ENCODE data around the gene ABR.

DNA sequence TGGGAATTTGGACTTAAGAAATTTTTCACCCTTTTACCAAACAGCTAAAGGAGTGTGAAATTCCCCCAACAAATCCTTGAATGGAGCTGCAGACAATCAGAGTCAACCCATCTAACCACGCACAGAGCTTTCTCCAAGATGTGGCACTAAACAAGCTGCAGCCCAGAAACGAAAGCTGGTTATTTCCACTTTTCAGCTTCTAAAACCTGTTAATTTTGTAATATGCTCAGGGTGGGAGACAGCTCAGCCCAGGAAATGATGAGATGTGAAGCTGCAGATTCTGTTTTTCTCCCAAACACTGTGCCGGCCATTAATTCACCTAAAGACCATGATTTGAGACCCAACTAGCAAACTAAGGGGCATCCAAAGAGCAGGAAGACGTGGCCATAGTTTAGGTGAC is 33.2 kb upstream of the ABR start:
- TF ChIP-seq, protein P1, sequence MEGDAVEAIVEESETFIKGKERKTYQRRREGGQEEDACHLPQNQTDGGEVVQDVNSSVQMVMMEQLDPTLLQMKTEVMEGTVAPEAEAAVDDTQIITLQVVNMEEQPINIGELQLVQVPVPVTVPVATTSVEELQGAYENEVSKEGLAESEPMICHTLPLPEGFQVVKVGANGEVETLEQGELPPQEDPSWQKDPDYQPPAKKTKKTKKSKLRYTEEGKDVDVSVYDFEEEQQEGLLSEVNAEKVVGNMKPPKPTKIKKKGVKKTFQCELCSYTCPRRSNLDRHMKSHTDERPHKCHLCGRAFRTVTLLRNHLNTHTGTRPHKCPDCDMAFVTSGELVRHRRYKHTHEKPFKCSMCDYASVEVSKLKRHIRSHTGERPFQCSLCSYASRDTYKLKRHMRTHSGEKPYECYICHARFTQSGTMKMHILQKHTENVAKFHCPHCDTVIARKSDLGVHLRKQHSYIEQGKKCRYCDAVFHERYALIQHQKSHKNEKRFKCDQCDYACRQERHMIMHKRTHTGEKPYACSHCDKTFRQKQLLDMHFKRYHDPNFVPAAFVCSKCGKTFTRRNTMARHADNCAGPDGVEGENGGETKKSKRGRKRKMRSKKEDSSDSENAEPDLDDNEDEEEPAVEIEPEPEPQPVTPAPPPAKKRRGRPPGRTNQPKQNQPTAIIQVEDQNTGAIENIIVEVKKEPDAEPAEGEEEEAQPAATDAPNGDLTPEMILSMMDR (IDR thresholded peaks at IDR 0.05; ENCODE audit: low read depth, low read length): no peak
- TF ChIP-seq MYC (IDR thresholded peaks at IDR 0.05; ENCODE audit: low read depth, low read length) (no peak), POLR2A (IDR thresholded peaks at IDR 0.05; ENCODE audit: extremely low read depth, insufficient read length) (no peak)

Data from NB4 (cell line).